ENCODE results near the gene DDO.
A peak's percentile ranks its signal among the peaks of the same experiment; 100 is the strongest.

DDO gene

GRCh38 chr6:110422444-110422822, 7.1 kb upstream of the DDO start:
- intact Hi-C loops (cut with DNase I): no loop called here
- DNase-seq: no peak

GRCh38 chr6:110421749-110422443, 6.5 kb upstream of the DDO start:
- peak in 2 of 42 donors; percentile 25 for DNase-seq
- intact Hi-C loops (cut with DNase I): no loop called here

GRCh38 chr6:110419028-110419739, 3.8 kb upstream of the DDO start:
- no peak for DNase-seq
- intact Hi-C loops (cut with DNase I): no loop called here

- intact Hi-C loops (cut with DNase I): no loop called here
- DNase-seq: no peak
Observed at GRCh38 chr6:110418594-110418993, 3.2 kb upstream of the DDO start.

GRCh38 chr6:110414669-110415068, 706 bp downstream of the DDO start:
- DNase-seq: peak in 3 of 42 donors; percentile 10 to 47 (median 44)
- intact Hi-C loops (cut with DNase I): no loop called here

- intact Hi-C loops (cut with DNase I): no loop called here
- no peak for DNase-seq
Observed at GRCh38 chr6:110412360-110412759, 3.0 kb downstream of the DDO start.

- DNase-seq: peak in 29 of 42 donors; percentile 11 to 80 (median 56)
- intact Hi-C loops (cut with DNase I): no loop called here
Observed at GRCh38 chr6:110410511-110410910, 4.9 kb downstream of the DDO start.

- intact Hi-C loops (cut with DNase I): no loop called here
- no peak for DNase-seq
Observed at GRCh38 chr6:110409794-110410193, 5.6 kb downstream of the DDO start.

- intact Hi-C loops (cut with DNase I): no loop called here
Observed at GRCh38 chr6:110408901-110409300, 6.5 kb downstream of the DDO start.

GRCh38 chr6:110404607-110405006, 10.8 kb downstream of the DDO start:
- no peak for DNase-seq
- intact Hi-C loops (cut with DNase I): no loop called here

More at GRCh38 chr6:110408901-110409300, 6.5 kb downstream of the DDO start:
- peak in 2 of 42 donors; percentile 15 to 28 for DNase-seq

GRCh38 chr6:110401585-110402176, 13.7 kb downstream of the DDO start:
- DNase-seq: no peak
- intact Hi-C loops (cut with DNase I): no loop called here

- DNase-seq: no peak
- intact Hi-C loops (cut with DNase I): no loop called here
Observed at GRCh38 chr6:110400208-110400607, 15.2 kb downstream of the DDO start.

GRCh38 chr6:110399219-110400071, 15.9 kb downstream of the DDO start:
- peak in 2 of 42 donors; percentile 8 to 16 for DNase-seq
- intact Hi-C loops (cut with DNase I): loop anchor here (10.0 kb wide), 1 partner anchor 215 kb away; the partner anchor contains the start of gene CDC40

- DNase-seq: no peak
Observed at GRCh38 chr6:110398778-110399177, 16.6 kb downstream of the DDO start.

GRCh38 chr6:110395221-110395620, 20.2 kb downstream of the DDO start:
- intact Hi-C loops (cut with DNase I): loop anchor here (10.0 kb wide), 1 partner anchor 210 kb away; the partner anchor contains the start of gene CDC40
- peak in 3 of 42 donors; percentile 19 to 33 (median 22) for DNase-seq

More at GRCh38 chr6:110398778-110399177, 16.6 kb downstream of the DDO start:
- intact Hi-C loops (cut with DNase I): loop anchor here (10.0 kb wide), 1 partner anchor 214 kb away; the partner anchor contains the start of gene CDC40

- intact Hi-C loops (cut with DNase I): loop anchor here (5.0 to 10.0 kb wide), 2 partner anchors 210 to 692 kb away; partner anchors contain the start of gene CDC40
- DNase-seq: no peak
Observed at GRCh38 chr6:110394409-110394808, 21.0 kb downstream of the DDO start.

- DNase-seq: no peak
- intact Hi-C loops (cut with DNase I): loop anchor here (5.0 to 10.0 kb wide), 2 partner anchors 208 to 690 kb away; partner anchors contain the start of gene CDC40
Observed at GRCh38 chr6:110392727-110393126, 22.6 kb downstream of the DDO start.

- no peak for DNase-seq
- intact Hi-C loops (cut with DNase I): loop anchor here (5.0 to 10.0 kb wide), 2 partner anchors 206 to 688 kb away; partner anchors contain the start of gene CDC40
Observed at GRCh38 chr6:110390404-110390803, 25.0 kb downstream of the DDO start.
